Putamen (tissue), 1 donor: ENCODE data around the gene ARID5B.
A peak's percentile ranks its signal among the peaks of the same experiment; 100 is the strongest.
"Not testable (repeated sequence)": the region's sequence is repeated elsewhere in the genome, so short reads cannot be mapped to it uniquely, and the experiment has no call there.

ENCODE experiments used
- DNase-seq: peaks from one replicate; pipeline ENCODE4 v3.0.0-alpha.2; 2016; ENCODE audit warnings: low spot score

ARID5B gene

DNA sequence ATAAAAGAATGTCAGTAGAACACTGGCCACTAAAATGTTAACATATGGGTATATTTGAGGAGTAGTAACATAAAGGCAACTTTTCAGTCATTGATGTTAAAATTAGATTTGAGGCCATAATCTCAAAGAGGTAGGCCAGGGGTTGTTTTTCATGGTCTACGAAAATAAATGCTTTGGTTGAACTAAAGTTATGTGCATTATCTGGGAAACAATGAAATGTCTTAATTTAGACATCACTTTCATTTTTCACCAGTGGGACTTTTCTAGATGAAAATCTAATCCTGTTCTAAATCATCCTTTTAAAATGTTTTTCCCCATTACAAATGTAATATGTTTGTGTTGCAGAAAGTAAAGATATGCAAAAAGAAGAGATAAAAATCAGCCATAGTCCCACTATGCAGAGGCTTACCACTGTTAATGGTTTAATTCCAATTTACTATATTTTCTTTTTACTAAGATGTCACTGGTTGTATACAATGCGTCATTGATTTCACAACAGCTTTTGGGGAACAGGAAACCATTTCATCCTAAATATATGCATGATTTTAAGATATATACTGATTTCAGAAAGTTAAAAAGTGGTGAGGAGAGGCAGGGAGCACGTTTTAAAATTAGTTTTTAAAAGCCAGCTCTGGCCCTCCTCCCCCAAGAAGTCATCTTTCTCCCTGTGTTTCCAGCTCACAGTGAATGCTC is 64.3 kb downstream of the ARID5B start:
- no peak for DNase-seq

DNA sequence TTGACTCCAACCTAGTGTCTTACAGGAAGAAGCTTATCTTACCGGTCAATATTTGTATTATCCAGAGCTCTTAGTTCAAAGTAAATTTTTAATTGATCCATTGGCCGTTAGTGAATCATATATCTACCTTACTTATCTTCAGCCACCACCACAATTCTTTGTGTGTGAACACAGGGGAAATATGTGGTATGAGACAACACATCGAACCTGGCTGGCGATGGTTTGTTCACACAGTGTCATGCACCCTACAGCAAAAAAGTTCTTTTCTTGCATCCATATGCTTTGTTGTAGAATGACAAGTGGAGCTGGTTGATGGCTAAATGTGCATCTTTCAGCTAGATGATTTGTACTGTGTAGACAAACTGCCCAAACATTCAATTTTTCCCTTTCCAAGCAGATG is 65.8 kb downstream of the ARID5B start:
- no peak for DNase-seq

DNA sequence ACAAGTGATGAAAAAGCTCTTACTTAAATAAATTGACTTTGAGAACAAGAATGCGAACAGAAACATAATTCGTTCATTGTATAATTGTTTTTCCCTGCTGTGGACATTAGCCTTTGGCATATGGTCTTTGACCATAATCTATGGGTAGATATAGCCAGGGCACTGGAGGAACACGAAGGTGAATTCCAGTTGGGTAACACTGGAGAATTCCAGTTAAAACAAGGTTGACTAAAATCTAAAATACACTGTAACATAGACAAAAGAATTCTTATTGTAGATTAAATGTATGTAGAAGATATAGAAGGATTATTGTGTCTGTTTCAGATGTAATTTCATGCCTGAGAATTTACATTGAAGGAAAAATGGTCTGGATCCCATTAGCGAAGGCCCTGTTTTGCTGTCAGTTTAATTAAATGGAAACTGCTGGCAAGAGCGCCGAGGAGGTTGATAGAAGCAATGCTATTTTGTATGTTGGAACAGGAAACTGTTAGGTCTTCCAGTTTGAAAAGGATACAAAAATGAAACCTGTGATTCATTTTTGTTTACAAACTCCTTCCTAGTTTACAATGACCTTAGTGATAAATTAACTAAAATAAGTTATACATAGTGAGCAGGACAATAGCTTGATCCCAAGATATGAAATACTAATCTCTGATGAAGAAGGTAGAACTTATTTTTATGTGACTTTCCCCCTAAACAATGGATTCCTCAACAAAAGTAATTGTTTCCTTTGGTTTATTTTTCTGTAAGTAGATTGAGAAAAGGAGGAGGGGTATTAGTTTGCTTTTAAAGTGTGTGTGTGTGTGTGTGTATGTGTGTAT is 68.9 kb downstream of the ARID5B start:
- no peak for DNase-seq

DNA sequence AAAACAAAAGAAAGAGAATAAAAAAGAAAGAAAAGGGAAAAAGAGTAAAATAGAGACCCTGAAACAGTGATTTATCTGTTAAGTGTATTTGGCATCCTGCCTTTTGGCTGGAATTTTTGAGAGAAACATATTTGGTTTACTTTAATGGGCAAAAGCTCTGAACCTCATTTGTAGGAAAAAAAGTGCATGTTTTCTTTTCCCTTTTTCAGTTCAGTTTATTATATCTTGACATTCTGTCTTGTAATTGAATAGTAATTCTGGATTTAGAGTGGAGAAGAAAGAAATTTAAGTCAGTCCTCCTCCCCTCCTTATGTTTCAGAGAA is 69.5 kb downstream of the ARID5B start:
- DNase-seq, result no peak

DNA sequence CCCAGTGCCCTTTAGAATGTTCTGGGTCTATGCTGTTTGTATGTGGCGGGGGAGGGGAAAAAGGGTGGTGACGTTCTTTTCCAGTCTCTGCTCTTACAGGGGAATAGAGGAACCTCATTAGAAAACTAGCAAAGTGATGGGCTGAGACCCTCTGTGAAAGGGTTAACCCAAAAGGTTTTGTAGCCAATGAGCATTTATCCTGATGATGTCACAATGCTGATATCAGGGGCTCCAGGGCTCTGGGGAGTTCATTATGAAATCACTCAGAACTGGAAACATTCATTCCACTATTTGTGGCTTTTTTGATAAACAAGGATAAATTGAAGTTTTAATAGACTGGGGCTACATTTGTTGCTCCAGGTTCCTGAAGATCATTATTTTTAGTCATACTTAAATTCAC is 71.7 kb downstream of the ARID5B start:
- DNase-seq, result no peak

DNA sequence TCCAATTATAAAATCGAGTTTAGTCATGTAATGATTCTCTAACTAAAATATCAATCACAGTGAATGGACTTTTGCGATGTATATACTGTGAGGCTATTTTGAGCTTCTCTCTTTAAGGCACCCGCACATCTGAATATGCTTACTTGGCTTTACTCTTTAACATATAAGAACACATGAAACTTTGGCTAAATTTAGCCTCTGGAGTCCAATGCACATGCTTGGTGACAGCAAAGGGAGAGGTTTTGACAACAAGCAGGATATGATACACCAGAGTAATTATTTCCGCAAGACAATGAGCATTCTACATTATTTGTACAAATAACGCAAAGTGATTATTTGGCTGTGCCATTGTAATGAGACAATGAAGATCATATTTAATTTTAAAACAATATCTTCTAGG is 72.4 kb downstream of the ARID5B start:
- no peak for DNase-seq

DNA sequence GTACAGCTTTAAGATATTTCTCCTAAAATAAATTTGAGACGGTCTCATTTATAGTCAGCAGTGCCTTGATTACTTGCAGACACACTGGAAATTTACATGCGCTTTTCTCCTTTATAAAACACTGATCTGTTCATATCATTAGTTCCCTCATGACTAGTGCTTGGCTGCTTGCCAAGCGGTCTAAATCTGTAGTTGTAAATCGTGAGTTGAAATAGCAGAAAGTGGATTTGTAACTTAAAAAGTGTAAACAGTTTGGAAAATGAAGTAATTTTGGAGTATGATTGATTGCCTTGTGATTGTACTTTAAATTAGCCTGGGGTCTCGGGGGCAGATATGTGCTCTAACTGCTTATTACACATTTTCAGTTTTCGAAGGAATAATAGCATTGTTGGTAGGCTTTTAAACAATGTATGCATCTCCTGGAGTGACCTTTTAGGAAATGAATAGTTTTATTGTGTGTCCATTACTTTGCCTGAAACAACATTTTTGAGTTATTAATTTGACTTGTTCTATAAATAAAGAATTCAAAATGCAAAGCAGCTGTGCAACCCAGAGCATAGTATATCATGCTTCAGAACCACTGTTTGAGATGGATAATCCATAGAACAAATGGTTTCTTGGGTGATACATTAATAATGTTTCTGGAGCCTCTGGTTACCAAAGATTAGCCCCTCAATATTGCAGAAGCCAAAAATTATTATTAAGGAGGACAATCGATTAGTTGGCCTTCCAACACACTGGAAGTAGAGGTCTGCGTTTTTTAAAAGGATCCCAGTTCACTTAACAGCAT is 73.3 kb downstream of the ARID5B start:
- peak; percentile 77 for DNase-seq

DNA sequence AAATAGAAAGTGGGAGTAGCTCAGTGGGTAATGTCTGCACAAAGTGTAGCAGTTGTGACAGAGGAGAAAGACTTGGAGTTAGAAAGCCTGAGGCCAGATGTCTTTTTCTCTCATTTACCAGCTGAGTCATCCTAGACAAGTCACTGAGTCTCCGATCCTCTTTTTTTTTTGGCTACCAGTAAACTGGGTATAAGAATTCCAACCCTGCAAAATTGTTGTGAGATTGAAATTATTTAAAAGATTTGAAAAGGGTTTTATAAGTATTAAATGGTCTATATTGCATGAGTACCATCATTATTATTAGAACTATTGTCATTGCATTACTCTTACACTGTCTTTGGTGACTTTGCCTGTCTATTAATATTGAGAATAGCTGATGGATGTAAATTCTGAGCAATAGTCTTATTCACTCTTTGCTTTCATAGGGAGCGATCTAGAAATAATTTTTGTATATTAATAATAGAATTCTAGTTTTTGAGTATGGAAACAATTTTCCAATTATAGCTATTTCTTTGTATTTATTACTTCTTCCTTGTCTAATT is 74.0 kb downstream of the ARID5B start:
- DNase-seq, result no peak

DNA sequence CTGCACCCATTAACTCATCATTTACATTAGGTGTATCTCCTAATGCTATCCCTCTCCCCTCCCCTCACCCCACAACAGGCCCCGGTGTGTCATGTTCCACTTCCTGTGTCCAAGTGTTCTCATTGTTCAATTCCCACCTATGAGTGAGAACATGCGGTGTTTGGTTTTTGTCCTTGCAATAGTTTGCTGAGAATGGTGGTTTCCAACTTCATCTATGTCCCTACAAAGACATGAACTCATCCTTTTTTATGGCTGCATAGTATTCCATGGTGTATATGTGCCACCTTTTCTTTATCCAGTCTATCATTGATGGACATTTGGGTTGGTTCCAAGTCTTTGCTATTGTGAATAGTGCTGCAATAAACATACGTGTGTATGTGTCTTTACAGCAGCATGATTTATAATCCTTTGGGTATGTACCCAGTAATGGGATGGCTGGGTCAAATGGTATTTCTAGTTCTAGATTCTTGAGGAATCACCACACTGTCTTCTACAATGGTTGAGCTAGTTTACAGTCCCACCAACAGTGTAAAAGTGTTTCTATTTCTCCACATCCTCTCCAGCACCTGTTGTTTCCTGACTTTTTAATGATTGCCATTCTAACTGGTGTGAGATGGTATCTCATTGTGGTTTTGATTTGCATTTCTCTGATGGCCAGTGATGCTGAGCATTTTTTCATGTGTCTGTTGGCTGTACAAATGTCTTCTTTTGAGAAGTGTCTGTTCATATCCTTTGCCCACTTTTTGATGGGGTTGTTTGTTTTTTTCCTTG is 75.6 kb downstream of the ARID5B start:
- DNase-seq, result not testable (repeated sequence)

DNA sequence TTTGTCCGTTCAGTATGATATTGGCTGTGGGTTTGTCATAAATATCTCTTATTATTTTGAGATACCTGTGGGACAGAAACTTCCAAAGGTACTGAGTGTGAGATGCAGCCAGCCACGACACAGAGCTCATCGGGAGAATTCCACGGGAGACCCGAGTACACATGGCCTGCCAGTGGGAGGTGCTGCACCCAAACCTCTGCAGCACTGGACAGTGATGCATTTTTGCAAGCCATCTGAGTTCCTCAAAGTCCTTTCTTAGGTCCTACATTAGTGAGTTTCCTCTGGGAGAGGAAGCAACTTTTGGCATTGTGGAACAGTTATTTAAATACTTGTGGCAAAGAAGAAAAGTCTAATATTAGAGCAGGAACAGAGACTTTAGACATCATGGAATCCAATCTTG is 77.5 kb downstream of the ARID5B start:
- peak; percentile 9 for DNase-seq

DNA sequence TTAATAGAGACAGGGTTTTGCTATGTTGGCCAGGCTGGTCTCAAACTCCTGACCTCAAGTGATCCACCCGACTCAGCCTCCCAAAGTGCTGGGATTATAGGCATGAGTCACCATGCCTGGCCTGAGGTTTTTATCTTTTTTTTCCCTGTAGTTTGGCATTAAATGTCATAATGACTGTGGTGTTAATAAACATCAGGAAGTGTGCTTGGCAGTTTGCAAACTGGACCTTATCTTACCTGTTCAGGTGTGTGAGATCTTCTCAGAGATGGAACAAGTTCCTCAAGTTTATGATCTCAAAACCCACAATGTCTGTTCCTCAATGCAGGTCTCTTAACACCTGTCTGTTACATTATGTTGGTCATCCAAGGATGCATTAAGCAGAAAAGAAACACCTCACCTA is 80.0 kb downstream of the ARID5B start:
- DNase-seq, result no peak

DNA sequence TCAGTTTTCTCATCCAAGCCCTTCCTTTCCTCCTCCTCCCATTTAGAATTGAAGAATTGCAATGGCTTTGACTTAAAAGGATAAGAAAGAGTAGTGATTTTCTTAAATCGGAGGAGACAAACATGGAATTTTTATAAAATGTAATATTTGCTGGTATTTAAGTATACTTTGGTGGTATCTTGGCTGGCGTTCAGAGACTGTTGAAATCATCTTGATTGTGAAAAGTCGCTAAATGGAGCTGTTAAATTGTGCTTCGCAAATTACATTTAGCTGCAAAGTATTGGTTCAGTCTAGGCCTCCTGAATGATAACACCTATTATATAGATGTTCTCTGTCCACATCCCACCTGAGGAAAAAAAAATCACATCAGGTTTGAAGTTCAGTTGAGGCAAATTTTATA is 81.8 kb downstream of the ARID5B start:
- no peak for DNase-seq

DNA sequence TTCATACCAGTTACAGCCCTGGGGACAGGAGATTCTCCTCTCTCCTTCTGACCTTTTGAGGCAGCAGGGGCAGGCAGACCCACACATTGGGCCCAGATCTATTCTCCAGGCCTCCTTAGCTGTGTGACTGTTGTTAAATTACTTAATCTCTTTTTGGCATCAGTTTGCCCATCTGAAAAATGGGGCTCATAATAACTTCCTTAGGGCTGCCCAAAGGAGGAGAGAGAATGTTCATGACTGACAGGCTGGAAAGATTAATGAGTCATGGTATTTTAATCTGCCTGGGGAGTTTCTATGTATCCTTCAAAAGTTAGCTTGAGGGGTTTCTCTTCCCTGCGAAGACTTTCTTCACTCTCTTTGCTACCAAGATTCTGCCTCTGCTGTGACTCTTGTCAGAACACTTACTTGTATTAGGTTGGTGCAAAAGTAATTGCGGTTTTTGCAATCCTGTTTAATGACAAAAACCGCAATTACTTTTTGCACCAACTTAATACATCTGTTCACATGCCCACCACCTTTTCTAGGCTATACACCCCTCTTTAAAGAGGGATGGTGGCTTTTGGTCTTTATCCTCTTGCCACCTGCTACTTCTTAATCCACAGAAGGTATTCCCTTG is 83.4 kb downstream of the ARID5B start:
- no peak for DNase-seq

DNA sequence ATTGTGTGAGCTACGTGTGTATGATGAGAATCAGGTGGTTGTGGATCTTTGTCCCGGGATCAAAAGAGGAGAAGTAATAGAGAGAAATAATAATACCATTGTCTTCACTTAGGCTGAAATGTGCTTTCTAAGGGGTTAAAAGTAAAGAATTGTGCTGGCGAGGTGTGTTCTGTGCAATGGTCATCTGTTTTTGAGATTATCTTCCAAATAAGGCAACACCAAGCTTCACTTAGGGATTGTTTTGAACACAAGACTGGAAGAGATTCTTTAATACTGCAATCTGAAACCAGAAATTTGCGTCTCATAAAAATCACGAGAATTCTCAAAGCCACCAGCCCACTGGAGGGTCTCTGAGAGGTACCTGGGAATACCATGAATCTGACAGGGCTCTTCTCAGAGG is 84.2 kb downstream of the ARID5B start:
- no peak for DNase-seq

DNA sequence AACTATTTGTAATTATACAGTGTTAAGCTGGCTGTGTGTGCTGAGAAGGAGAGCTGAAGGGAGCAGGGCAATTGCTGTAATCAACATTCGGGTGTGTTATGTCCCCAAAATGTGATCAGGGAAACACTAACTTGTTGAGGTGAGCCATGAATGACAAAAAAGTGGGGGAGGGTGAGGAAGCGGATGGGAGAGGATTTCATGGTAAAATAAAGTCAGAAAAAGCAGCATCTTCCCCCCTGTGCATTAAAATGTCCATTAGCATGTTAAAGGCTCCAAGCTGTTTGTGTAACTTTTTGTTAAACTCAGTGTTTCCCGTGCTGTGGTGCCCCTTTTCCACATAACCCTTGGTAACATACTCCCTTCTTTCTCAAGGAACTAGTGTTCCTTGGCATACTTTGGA is 84.9 kb downstream of the ARID5B start:
- DNase-seq, result no peak

DNA sequence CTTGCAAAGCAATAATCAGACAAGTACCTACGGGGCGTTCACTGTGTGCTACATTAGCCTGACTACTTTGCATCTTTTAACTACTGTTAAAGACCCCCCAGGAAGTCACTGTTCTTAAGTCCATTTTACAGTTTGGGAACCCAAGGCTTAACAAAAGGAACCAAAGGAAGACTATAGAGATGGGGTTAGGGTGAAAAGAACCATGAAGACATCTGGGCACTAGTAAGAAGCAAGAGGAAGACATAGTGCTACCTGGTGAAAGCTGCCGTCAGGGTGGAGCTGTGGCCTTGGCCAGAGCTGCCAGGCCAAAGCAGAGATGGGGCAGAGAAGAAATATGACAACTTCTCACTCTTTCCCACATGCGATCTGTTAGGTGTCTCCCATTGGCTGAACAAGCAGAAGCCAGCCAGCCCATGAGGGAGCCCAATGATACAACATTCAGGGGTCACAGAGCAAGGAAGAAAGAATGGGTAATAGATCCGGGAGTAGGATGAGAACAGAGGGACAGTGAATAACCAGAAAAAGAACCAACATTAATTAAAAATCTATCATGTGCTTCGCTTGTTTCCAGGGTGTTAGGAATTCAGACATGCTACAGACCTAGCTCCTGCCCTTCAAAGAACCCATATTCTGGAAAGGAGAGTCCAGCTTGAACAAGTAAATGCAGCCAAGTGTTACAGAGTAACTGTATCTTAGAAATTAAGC is 85.4 kb downstream of the ARID5B start:
- DNase-seq, result no peak

DNA sequence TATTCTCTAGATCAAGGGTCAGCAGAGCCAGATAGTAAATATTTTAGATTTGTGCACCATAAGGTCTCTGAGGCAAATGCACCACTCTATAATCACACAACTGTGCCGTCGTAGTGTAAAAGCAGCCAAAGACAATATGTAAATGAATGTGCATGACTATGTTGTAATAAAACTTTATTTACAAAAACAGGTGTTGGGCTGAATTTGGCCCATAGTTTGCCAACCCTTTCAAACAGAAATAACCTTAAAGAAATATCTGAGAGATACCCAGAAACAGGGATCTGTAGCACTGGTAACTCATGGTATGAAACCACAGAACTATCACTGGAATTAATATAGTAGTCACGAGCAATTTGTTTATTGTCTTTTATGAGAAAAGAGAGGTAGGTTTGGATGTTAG is 86.0 kb downstream of the ARID5B start:
- no peak for DNase-seq

DNA sequence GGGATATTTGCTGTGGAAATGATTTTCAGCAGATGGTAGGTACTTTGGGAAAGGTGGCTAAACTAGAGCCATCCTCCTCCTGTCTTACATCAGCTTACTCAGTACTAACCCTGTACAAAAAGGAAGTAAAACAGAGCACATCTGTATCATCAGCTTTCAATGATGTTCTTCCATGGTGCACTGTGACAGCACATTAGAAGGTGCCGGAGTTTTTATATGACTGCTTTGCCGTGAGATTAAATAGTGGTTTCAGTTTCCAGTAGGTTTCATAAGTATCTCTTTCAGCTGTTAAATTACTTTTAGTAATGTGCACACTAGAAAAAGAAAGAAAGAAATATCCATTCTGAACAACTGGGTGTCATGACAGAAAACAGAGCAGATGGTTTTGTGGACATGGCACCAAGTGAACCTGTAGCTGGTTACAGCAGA is 86.5 kb downstream of the ARID5B start:
- no peak for DNase-seq

DNA sequence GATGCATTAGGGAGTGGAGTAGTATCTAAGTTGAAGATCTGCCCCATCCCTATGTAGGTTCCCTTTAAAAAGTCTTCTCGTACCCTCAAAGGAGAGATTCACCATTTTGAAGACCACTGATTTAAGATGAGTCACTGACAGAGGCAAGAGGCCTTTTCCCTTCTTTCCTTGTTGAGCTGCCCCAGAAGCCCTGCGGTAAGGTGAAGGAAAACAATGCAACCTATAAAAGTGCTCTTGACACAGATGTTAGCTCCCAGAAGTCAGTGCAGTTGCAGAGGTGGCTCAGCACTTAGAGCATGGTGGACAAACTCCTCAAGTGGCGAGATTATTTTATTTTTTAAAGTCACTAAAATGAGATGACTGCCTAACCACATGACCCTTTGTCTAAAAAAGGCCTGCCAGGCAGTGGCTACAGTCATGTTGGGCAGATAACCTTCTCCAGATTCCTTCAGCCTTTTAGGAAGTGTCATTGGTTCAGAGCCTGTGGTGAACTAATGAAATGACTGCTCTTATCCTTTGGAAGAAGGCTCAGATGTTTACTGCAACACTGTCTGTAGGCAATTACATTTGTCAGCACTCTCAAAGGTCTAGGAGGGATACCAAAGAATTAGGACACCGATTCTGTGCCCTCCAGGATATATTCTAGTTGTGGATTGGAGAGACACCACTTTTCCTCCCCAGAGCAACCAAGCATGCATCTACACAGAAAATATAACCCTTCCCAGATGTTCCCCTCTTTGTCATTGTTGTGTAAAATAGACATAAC is 88.7 kb downstream of the ARID5B start:
- no peak for DNase-seq

DNA sequence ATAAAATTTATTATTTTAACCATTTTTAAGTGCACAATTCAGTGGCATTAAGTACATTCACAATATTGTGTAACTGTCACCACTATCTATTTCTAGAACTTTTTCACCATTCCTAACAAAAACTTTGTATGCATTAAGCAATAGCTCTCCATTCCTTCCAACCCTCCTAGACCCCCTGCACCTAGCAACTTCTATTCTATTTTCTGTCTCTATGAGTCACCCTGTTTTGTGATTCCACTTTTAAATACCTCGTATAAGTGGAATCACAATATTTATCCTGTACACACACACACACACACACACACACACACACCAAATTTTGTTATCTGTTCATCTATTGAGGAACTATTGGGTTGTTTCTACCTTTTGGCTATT is 89.2 kb downstream of the ARID5B start:
- DNase-seq, result no peak
